Testis (tissue), 3 donors: Measurements from ENCODE around the gene ARHGAP1. TPM values are rescaled to one million over a fixed set of nuclear protein-coding genes. Genes with fewer than 3 reads are reported as not detected.

Source experiments
- DNase-seq: peaks from one replicate; pipeline ENCODE4 v3.0.0-alpha.2; 2019
- H3K27ac ChIP-seq, 2 donors: fragments of 200-600 bp; sonication (generic); one replicate each; pipeline ENCODE4 v1.5.1; 2019
- H3K27me3 ChIP-seq: fragments of 200-600 bp; sonication (generic); one replicate; pipeline ENCODE4 v1.5.1; 2019
- H3K36me3 ChIP-seq: fragments of 200-600 bp; sonication (generic); one replicate; pipeline ENCODE4 v1.5.1; 2017; ENCODE audit warnings: low read depth; ENCODE audit errors: missing control alignments
- H3K4me1 ChIP-seq: fragments of 200-600 bp; sonication (generic); one replicate; pipeline ENCODE4 v1.5.1; 2019
- H3K4me3 ChIP-seq, 2 donors: fragments of 200-600 bp; sonication (generic); one replicate each; pipeline ENCODE4 v1.5.1; 2017 to 2019
- H3K9me3 ChIP-seq: fragments of 200-600 bp; sonication (generic); one replicate; pipeline ENCODE4 v1.5.1; 2017
- POLR2A ChIP-seq: fragments of 450-650 bp; IDR thresholded peaks from one replicate; pipeline ENCODE4 v1.6.1; 2017; ENCODE audit warnings: antibody characterized with exemption, mild to moderate bottlenecking, moderate library complexity
- WGBS, 2 donors: methylation state at CpG; one replicate each; pipeline ENCODE4 v1.1.5; 2018; 5-methylcytosine and 5-hydroxymethylcytosine counted together
- intact Hi-C: fragments of 100-400 bp; cut with DNase I; formaldehyde crosslinking; loops from one replicate; pipeline ENCODE4 v1.15.1; 2023; ENCODE audit warnings: low total_unique reads
- polyA plus RNA-seq: library from polyadenylated mRNA; stranded (reverse); fragments of 350-450 nt; fragmentation: Illumina TruSeq; extraction: RNeasy Lipid Tissue Mini Kit (QIAGEN cat#74804); gene quantifications from one replicate; pipeline ENCODE4 v1.2.3, GENCODE V29; 2014; ENCODE audit warnings: low read depth, low replicate concordance; ENCODE audit not compliant: insufficient read depth
- total RNA-seq, 2 donors: library from RNA; depleted of rRNA; stranded (reverse); fragments of >200 nt; gene quantifications; one replicate each; pipeline ENCODE4 v1.2.3, GENCODE V29; 2016
- TF ChIP-seq, protein P1 (sequence below), 3 experiments: fragments of 450-650 bp in 2 of 3; fragments of 200-600 bp in 1 of 3; sonication (generic) in 1 of 3; IDR thresholded peaks; one replicate each; pipeline ENCODE4 v1.5.1; 2016 to 2019; ENCODE audit warnings: antibody characterized with exemption in 3 of 3, mild to moderate bottlenecking in 2 of 3, moderate library complexity in 1 of 3

ARHGAP1 gene
- total and polyA plus RNA-seq, 3 donors from 2014 or later, result 39.7 to 68.9 (median 50.2) TPM

DNA sequence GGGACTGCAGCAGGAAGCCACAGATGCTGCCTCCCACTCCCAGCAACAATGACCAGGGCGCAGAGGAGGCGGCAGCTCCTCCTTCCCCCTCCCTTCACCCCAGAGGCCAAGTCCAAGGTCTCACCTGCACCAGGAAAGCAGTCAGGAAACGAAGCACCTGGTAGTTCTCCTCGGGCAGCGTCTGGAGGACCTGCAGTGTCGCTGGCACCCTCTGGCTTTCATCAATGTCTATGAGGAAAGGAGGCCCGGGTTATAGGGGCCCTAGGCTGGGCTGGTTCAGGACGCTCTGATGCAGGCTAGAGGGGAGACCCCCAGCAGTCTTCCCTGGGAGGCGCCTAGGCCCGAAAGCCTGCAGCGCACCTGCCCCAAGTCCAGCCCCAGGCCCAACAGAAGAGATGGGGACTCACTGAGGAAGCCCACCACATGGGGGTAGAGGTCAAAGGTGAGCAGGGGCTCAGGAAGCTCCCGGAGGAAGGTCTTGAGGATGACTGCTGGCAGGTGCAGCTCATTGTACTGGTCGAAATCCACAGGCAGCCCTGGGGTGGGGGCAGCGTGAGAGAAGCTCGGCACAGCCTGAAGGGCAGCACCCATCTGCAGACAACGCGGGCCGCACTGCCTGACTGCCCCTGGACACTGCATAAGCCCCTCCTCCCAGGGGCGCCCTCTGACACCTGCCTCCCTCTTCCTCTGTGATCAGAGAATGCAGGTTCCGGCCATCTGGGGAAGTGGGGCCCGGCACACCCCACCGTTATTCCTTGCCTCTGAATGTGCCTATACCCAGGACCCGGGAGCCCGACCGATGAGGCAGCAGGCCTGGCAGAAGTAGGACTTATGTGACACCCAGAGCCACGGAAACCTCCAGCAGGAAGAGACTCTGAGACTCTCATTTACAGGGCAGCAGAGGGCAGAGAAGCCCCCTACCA lies 20.9 kb downstream of the ARHGAP1 start:
- DNase-seq, result no peak
- Histone ChIP-seq H3K27me3 (no peaks in the 10 kb centered on the region), H3K9me3 (no peaks in the 10 kb centered on the region), H3K4me1 (peaks cover 14% of the 10 kb centered on the region), H3K4me3 (no peak overlapping the region), H3K36me3 (no peaks in the 10 kb centered on the region), H3K27ac (no peak overlapping the region)
- no peak for TF ChIP-seq POLR2A
- TF ChIP-seq, protein P1, sequence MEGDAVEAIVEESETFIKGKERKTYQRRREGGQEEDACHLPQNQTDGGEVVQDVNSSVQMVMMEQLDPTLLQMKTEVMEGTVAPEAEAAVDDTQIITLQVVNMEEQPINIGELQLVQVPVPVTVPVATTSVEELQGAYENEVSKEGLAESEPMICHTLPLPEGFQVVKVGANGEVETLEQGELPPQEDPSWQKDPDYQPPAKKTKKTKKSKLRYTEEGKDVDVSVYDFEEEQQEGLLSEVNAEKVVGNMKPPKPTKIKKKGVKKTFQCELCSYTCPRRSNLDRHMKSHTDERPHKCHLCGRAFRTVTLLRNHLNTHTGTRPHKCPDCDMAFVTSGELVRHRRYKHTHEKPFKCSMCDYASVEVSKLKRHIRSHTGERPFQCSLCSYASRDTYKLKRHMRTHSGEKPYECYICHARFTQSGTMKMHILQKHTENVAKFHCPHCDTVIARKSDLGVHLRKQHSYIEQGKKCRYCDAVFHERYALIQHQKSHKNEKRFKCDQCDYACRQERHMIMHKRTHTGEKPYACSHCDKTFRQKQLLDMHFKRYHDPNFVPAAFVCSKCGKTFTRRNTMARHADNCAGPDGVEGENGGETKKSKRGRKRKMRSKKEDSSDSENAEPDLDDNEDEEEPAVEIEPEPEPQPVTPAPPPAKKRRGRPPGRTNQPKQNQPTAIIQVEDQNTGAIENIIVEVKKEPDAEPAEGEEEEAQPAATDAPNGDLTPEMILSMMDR (IDR thresholded peaks at IDR 0.05), result no peak
- intact Hi-C loops, result no loop called here
- 88 to 90% methylated on average over 24 to 26 of the region's 26 CpGs for WGBS, 2 donors

DNA sequence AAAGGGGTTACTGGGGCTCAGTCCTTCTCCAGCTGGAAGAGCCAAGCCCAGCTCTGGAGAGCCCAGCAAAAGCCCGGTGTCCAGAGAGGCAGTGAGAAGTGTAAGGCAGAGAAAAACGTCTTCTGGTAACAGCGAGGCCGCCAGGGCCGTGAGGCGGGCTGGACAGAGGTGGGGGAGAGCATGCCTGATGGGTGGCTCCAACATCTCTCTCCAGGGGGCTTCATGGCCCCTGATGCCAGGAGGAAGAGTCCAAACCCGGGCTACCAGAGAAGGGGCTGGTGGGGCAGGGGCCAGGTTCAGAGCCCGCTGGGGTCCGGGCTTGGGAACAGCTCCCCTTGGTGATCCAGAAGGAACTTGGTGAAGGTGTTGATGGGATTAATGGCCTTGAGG lies 21.7 kb downstream of the ARHGAP1 start:
- intact Hi-C loops, result no loop called here
- H3K4me1 ChIP-seq, result peaks cover 20% of the 10 kb centered on the region
- no peaks in the 10 kb centered on the region for H3K9me3 ChIP-seq
- H3K27me3 ChIP-seq, result no peaks in the 10 kb centered on the region
- H3K4me3 ChIP-seq, result no peak overlapping the region
- H3K36me3 ChIP-seq, result no peaks in the 10 kb centered on the region
- WGBS, 2 donors, result 88 to 100% methylated on average over 4 to 9 of the region's 9 CpGs
- H3K27ac ChIP-seq, result no peak overlapping the region
- no peak for DNase-seq
- no peak for TF ChIP-seq POLR2A
- TF ChIP-seq, protein P1 (IDR thresholded peaks at IDR 0.05), result no peak

DNA sequence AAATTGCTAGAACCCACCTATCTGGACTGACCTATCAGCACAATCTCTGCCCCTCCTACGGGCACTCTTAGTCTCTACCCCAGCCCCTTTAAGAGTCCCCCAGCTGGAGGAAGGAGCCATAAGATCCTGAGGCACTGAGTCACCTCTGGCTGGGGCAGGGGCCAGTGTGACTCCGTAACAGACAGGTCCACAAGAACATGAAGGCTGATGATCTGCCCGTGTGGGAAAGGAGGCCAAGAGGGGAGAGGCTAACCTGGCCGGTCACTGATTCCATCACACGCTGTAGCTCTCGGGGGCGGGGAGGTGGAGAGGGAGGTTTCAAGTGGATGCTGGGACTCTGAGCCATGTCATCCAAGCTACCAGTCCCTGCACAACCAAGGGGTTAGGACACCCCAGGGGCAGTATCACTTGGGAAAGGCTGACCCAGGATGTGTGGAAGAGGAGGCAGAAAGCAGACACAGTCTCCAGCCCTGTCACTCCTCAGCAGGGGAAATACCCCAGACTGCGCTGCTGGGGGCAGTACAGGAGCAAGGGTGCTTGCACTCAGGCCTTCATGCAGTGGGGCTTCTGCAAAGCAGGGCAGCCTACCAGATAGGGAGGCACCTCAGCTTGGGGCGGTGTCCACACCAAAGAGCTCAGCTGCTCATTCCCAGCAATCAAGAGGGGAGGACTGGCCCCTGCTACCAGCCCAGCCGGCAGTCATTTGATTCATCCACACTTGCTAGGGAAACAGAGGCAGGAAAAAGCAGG lies 22.3 kb downstream of the ARHGAP1 start:
- H3K4me1 ChIP-seq, result peaks cover 20% of the 10 kb centered on the region
- no peak overlapping the region for H3K27ac ChIP-seq
- H3K36me3 ChIP-seq, result no peaks in the 10 kb centered on the region
- WGBS, 2 donors, result 81 to 84% methylated on average over 8 to 10 of the region's 10 CpGs
- intact Hi-C loops, result no loop called here
- TF ChIP-seq POLR2A, result no peak
- TF ChIP-seq, protein P1 (IDR thresholded peaks at IDR 0.05), result no peak
- no peak overlapping the region for H3K4me3 ChIP-seq
- H3K9me3 ChIP-seq, result no peaks in the 10 kb centered on the region
- H3K27me3 ChIP-seq, result no peaks in the 10 kb centered on the region
- no peak for DNase-seq

DNA sequence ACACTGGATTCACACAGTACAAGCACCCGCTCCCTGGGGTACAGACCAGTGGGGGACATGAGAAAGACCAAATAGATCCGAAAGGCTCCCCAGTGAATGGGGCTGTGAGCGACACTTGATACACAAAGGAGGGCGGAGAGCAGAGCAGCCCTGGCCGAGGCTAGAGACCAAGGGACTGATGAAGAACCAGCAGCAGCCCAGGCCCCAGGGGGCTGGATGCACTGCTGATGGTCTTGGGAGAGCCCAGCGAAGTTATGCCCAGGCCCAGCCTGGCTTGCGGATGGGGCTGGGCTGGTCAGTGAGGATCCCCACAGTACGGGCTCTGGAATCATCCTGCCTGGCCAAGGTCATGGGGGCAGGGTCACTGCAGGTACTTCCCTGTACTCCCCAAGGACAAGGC lies 23.2 kb downstream of the ARHGAP1 start:
- H3K4me3 ChIP-seq, result no peak overlapping the region
- 89 to 92% methylated on average over 5 to 8 of the region's 8 CpGs for WGBS, 2 donors
- no peak overlapping the region for H3K27ac ChIP-seq
- TF ChIP-seq POLR2A, result no peak
- TF ChIP-seq, protein P1 (IDR thresholded peaks at IDR 0.05), result no peak
- H3K27me3 ChIP-seq, result no peaks in the 10 kb centered on the region
- peaks cover 20% of the 10 kb centered on the region for H3K4me1 ChIP-seq
- H3K36me3 ChIP-seq, result no peaks in the 10 kb centered on the region
- DNase-seq, result no peak
- intact Hi-C loops, result no loop called here
- no peaks in the 10 kb centered on the region for H3K9me3 ChIP-seq
